NCI-H146 treated with DMSO at 0.1 percent for 48 hours (cell line): ENCODE results near the gene EXOC4.

ENCODE experiments used
- DNase-seq: peaks from one replicate; lab custom pipeline; 2025; ENCODE audit not compliant: unreplicated experiment; lab: John Stamatoyannopoulos, UW

Gene EXOC4

DNA sequence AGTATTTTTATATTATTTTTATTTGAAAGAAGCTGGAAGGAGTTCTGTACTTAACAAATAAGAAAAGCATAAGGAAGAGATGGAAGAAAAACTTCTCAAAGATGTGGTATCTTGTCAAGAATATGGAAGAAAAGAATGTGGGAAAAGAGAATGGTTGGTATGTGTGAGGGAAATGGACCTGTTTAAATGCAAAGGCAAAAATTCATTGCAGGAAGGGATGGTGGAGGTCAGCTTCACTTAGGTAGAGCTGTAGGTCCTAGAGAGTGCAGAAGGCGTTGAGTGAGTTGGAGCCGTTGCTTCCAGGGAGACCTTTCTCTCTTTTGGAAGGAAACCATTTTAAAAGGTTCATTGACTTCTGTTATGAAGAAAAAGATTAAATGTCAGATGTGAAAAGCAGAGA lies 107.3 kb downstream of the EXOC4 start:
- no peak for DNase-seq

DNA sequence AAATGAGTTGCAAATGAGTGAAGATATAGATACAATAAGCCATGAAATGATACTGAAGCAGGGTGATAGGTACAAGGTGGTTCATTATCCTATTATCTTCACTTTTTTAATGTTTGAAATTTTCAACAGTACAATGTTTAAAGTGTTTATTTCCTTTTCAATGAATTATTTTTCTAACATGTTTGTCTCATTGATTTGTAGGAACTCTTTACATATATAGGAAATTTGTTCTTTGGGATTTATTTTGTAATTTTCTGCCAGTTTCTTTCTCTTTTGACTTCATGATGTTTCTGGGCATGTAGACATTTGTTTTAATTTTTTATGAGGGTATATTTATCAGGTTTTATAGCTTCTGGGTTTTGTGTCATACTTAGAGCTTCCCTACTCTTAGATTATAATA lies 108.9 kb downstream of the EXOC4 start:
- no peak for DNase-seq

DNA sequence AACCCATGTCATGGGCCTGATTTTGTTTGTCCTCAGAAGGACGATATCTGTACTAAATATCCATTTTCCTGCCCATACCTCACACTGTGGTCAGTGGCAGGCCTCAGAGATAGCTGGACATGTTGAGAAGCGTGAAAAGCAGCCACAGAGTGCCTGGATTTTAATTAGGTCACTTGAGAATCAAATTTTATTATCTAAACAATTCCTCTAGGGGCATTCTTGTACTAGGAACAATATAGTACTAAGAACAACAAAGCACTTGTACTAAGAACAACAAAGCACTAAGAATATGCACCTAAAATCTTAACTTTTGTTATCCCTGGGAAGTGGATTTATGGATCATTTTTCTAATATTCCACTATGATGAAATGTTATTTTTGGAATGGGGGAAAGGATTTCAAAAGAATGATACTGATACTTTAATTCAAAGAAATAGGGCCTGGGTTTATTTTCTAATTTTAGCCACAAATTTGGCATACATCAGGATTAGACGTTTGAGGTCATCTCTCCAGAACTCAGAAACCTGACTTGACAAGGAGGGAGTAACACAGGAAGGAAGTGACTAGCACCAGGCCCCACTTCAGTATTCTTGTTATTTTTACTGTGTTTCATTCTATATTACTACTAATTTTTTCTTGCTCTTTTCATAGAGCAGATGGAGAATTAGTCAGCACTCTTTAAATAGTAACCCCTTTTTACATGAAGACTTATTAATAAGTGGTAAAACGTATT lies 112.2 kb downstream of the EXOC4 start:
- no peak for DNase-seq

DNA sequence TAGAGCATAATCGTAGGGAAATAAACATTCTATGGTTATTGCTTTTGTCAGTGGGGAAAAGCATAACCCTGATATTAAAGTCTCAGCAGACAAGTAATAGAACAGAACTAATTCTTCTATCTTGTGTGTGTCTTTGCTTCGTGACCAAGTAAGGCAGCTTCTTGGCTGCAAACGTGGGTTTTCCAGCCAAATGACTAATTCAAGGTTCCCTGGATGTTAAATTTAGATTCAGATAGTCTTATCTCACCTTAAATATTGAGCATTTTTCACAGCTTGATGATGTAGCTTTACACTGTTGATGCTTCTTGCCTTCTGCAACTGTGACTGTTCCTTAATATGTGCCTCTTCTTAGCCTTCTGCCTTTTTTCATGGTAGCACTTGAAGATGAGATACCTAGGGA lies 113.0 kb downstream of the EXOC4 start:
- DNase-seq: no peak

DNA sequence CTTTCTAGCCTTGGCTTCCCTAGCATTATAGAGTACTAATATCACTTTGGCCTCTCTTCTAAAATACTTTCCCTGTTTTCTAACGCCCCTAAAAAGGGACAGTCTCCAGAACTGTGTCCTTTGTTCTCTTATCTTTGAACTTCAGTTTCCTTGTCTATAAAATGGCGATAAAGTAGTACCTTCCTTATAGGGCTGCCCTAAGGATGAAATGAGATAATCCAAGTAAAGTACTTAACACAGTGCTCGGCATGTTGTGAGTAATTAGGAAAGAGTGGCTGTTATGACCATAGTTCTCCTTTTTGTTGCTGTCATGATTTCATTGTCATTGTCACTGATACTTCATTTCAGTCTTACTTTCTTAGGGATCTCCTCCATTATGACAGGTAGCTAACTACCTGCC lies 114.7 kb downstream of the EXOC4 start:
- no peak for DNase-seq

DNA sequence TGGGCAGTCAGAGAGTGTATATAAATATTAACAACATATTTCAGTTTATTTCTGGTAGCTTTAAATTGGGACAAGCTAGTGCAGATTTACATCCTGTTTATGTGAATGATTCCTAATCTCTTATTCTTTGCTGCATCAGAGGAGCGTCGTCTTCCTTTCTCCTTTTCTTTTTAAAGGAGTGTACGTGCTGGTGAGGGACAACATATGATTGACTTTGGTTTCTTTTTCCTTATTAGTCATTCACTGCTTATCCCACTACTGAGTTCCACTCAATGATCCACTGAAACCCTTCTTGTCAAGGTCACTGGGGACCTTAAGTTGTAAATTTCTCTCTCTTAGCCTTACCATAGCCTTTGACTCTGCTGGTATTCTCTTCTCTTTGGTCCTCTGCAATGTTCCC lies 116.3 kb downstream of the EXOC4 start:
- DNase-seq: no peak

DNA sequence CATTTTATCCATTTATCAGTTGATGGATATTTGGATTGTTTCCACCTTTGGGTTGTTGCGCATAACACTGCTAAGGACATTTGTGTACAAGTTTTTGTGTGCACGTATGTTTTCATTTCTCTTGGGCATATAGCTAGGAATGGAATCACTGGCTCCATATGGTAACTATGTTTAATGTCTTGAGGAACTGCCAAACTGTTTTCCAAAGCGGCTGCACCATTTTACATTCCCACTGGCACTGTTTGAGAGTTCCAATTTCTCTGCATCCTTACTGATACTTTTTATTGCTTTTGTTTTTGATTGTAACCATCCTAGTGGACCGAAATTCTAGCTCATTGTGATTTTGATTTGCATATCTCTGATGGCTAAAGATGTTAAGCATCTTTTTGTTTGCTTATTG lies 118.7 kb downstream of the EXOC4 start:
- no peak for DNase-seq

DNA sequence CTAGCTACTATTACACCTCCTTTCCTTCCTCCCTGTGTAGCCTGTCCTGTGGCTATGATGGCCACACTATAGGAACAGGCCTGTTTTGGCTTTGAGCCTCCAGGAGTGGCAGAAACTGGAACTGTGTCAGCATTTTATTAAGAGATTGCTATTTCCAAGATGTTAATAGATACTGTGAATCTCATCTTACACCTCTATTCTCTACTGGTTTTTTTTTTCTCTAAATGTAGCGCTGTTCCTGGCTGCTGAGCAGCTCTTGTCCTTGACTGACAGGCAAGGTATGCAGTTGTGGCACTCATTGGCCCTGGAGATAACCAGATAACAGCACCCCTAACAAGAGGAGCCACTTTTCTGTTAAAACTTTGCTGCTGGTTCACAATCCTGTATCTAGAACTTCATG lies 119.5 kb downstream of the EXOC4 start:
- no peak for DNase-seq

DNA sequence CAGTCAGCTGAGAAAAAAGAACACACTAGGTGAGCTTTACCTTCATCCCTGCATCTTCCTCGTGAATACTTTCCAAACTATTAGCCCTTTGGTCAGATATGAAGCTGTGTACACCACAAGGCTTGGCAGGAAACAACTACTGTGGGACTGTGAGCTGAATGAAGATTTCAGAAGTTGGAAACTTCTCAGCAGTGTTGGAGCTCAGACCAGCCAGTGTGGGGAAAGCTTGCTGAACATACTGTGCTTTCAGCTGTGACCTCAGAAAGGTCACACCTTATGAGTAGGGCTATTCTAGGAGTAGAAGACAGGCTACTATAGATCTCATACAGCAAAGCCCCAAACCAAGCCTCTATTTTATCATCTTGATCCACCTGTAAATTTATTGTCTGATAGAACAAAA lies 123.6 kb downstream of the EXOC4 start:
- no peak for DNase-seq

DNA sequence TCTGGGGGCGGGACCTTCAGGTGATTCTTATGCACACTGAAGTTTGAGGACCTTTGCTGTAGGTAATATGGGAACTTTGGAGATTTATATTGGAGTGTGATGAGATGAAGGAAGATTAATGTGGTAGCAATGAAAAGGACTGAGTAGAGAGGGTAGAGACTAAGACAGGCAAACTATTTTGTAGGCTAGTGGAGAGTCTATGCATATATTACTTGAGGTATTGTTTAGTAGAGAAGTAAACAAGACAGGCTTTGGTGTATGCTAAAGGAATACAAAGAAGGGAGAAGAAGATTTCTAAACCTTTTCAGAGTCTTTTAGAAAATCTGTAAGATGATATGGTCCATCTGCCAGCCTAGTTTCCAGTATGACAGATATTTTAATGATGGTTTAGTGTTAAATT lies 129.1 kb downstream of the EXOC4 start:
- no peak for DNase-seq

DNA sequence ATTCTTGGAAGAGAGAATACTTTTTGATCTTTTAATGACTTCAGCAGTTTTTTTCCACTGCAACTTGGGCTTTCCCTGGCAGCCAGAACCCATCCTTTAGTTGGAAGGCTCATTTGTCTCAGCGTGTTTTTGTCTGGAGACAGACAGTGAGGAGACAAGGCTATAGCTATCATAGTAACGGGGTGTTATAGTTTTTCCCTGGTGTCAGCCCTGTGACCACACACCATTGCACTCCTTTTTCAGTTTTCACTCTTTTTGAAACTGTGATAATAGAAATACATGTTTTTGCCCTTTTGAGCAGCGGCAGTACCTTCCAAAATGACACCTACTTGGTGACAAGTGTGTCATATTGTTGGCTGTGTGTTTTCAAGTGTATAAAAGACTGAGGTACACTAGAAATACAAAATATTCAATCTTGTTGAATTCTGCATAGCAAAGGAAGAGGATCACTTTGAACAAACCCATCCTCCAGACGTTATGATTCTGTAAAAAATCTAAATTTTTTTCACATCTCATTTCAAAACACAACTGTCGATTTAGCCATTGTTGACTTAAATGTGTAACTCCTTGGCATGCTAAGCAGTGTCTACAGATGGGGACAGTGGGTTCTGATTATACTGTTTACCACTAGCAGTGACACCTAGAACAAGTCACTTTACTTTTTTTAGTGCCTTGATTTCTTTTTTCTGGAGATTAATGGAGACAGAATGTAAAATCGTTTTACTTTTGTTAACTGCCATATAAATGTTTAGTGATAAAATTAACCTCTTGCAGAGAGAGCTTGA lies 130.1 kb downstream of the EXOC4 start:
- no peak for DNase-seq

DNA sequence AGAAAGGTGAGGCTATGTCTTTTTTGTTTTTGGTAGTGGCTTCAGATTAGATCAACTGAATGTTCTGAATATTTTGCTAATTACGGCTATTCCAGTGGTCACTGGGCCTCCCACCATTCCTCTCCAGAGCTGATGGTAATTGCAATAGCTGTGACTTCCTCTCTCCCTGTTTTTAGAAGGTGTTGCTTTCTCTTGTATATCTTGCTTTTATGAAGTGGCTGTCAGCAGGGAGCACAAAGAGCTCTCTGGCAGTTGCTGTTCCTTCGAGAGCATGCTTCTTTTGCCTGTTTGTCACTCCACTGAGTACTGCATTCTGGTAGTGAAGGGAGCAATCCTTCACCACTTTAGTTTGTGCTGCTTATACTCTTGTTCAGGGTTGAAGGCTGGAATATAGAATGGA lies 133.3 kb downstream of the EXOC4 start:
- no peak for DNase-seq

DNA sequence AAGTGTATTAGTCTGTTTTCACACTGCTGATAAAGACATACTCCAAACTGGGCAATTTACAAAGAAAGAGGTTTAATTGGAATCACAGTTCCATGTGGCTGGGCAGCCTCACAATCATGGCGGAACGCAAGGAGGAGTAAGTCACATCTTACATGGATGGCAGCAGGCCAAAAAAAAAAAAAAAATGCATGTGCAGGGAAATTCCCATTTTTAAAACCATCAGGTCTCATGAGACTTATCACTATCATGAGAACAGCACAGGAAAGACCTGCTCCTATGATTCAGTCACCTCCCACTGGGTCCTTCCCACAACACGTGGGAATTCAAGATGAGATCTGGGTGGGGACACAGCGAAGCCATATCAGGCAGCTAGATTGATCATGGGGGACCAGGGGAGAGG lies 136.8 kb downstream of the EXOC4 start:
- no peak for DNase-seq

DNA sequence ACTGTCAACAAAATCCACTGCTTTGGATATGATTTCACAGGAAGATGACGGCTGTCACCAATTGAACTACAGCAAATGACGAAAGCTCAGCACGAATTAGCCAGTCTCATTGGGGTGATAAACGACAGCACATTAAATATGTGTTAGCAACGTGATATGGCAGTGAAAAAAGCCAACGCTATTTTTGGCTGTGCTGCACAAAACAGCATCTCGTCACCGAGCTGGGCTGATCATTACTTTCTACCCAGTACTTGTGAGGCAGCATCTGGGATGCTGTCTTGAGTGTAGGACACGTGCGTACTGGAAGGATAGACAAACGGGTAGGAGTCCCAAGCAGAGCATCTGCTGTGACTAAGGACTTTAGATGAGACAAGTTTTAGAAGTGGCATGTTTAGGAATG lies 138.3 kb downstream of the EXOC4 start:
- DNase-seq: no peak

DNA sequence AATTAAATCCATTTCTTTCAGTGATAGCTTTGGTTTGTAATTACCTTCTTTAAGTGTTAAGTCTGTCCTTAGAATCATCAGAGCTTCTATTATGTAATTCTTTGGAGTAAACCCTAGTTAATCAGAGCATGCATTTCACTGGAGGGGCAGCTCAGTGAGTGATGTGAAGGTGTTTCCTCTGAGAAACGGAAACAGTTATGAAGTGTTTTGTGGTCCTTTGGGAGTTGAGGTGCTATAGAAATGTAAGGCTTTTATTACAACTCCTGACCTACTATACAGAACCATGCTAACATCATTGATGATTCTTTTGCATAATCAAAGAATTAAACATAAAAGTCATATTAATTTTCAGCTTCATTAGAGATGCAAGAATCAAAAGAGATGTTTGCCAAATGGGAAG lies 141.5 kb downstream of the EXOC4 start:
- no peak for DNase-seq

DNA sequence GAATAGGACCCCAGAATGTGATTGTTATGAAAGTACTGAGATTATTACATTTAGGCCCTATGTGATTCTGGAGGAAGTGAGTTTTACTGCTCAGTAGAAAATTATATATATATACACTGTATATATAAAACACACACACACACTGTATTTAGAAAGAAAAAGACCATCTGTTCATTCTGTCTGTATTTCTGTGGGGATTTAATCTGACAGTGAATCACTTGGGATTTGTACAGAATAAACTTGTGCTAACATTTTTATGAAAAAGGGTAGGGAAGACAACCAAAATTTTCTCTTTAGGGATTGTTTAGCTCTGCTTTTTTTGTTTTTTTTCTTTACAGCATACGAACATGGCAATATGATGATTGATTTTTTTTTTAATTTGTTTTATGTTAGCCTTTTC lies 142.7 kb downstream of the EXOC4 start:
- DNase-seq: no peak

DNA sequence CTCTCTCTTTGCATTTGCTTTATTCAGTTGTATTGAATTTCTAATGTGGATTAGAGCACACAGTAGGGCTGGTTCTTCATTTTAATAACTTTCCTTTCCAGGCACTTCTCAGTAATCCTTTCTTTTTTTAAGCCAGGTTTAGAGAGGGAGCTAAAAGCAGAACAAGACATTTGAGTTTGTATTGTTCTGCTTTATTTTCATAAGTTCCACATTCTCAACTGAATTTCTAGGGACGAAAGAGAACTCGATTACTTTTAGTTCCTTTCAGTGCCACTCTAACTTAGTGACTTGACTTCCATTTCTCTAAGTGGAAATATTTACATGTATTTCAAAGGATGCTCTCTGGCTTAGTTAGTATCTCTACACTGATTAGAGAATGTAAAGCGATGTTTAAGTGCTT lies 145.6 kb downstream of the EXOC4 start:
- no peak for DNase-seq

DNA sequence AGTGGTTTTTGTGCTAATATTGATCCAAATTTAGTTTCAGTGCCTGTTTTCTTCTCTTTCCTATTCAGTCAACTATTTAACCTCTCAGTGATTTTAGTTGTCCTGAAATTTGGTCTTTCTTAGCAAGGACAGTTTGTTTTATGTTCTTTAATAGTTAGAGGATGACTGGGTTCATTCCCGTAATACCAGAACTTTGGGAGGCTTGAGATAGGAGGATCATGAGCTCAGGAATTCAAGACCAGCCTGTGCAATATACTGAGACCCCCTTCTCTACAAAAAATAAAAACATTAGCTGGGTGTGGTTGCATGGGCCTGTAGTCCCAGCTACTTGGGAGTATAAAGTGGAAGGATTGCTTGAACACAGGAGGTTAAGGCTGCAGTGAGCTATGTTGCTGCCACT lies 148.3 kb downstream of the EXOC4 start:
- DNase-seq: no peak

DNA sequence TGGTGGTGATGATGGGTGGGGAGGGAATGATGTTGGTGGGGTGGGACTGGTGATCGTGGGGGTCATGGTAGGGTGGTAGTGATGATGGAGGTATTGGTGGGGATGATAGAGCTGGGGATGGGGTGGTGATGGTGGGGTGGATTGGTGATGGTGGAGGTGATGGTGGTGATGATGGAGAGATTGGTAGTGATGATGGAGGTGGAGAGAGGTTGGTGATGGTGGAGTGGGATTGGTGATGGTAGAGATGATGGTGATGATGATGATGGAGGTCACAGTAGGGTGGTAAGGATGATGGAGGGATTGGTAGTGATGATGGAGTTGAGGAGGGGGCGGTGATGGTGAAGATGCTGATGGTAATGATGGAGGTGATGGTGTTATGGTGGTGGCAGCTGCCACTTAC lies 155.3 kb downstream of the EXOC4 start:
- DNase-seq: no peak

DNA sequence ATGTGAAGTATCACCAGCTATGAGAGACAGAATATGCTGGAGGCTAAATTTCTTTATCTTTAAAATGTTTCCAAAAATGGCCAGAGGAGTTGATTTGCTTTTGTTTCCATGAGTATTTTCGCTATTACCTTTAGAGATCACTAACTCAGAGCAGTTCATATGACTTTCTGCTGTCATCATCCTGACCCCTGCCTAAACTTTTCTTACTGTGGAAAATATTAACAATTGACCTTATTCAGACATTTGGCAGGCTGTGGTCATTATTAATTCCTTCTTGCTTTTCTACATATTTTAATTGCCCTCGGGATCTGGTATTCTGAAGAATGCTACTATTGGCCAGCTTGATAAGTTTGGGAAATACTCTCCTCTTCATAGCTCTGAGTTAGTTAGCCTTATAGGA lies 156.5 kb downstream of the EXOC4 start:
- no peak for DNase-seq

DNA sequence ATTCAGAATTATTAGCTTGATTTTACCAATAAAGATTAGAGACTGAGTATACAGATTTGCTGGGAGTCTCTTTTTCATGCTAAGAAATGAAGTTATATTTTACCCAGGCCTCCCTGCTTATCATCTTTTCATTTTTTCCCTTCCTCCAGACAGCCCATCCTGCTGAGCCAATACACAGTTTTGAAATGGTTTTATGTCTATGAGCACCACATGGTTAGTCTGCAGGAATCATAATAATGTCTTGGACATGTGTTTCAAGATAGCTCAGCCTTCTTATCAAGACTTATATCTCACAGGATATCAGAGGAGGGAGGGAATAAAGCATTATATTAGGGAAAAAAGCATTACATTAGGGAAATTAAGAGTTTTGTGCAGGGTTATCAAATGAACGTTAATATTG lies 157.1 kb downstream of the EXOC4 start:
- no peak for DNase-seq

DNA sequence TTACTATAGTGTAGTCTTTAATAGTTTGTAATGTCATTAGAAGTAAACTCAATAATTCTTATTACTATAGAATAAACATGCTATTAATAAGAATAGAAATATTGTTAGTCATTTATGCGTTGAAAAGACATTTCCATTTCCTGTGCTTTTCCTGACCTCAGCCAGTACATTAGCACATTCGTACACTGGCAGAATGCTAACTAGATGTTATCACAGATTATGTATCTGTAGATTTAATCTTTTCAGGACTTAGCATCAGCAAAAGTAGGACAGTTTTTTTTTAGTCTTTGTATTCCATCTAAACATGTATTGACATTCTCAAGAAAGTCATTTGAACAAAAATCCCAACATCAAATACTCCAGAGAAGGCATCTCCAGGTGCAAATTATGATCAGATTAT lies 158.5 kb downstream of the EXOC4 start:
- no peak for DNase-seq

DNA sequence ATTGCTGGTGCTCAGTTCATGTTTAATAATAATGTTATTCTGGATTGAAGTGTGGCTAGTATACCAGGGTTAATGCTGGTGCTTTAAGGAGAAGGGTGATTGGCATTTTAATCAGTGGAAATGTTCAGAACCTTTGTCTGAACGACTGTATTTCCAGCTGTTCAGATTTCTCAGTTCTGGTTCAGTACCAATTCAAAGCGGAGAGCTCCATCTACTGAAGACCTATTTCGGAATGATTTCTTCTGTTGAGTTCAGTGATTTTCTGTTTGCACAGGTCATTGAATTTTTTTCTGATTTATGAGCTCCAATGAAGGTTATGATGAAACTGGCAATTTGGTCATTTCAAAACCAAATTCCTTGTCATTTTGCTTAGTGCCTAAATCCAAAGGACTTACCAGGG lies 160.1 kb downstream of the EXOC4 start:
- DNase-seq: no peak
